Activated T-cell treated with anti-CD3 and anti-CD28 coated beads for 24 hours (primary cell): Measurements from ENCODE around the gene DDO.
"Not testable (repeated sequence)": the region's sequence is repeated elsewhere in the genome, so short reads cannot be mapped to it uniquely, and the experiment has no call there.

Experiments
- DNase-seq: peaks from one replicate; pipeline ENCODE4 v3.0.0-alpha.2; 2020; ENCODE audit warnings: low read depth

DDO gene

GRCh38 chr6:110415086-110415916, at the start of gene DDO:
DDO (minus strand) TSS chr6:110415575; CDS start chr6:110413462, 2,113 bp downstream.
- no peak for DNase-seq

GRCh38 chr6:110462884-110463481, 47.6 kb upstream of the DDO start:
- DNase-seq = no peak

GRCh38 chr6:110461376-110461775, 46.0 kb upstream of the DDO start:
- DNase-seq = no peak

- no peak for DNase-seq
Observed at GRCh38 chr6:110459137-110459536, 43.8 kb upstream of the DDO start.

DNA sequence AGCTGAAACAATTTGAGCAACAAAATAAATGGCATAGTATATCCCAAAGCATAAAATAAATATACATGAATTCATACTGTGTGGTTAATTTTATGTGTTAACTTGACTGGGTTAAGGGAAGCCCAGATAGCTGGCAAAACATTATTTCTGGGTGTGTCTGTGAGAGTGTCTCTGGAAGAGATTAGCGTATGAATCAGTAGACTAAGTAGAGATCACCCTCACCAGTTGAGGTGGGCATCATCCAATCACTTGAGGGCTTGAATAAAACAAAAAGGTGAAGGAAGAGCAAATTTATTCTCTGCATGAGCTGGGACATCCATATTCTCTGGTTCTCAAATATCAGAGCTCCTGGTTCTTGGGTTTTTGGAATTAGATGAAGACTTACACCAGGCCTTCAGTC, 43.1 kb upstream of the DDO start:
- no peak for DNase-seq

DNA sequence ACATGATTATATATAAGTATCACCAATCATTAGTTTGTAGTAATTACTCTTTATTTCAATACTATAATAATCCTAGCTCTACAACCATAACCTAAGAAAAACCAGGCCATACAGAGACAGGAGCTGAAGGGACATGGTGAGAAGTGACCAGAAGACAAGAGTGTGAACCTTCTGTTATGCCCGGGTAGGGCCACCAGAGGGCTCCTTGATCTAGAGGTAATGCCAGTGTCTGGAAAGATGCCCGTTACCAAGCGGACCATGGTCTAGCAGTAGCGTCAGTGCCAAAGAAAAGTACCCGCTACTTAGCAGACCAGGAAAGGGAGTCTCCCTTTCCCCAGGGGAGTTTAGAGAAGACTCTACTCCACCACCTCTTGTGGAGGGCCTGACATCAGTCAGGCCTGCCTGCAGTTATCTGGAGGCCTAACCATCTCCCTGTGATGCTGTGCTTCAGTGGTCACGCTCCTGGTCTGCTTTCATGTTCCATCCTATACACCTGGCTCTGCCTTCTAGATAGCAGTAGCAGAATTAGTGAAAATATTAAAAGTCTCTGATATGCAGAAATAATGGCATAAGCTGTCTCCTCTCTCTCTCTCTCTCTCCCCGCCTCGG, 42.3 kb upstream of the DDO start:
- not testable (repeated sequence) for DNase-seq

- DNase-seq = no peak
Observed at GRCh38 chr6:110456694-110457093, 41.3 kb upstream of the DDO start.

- no peak for DNase-seq
Observed at GRCh38 chr6:110449541-110449895, 34.1 kb upstream of the DDO start.

DNA sequence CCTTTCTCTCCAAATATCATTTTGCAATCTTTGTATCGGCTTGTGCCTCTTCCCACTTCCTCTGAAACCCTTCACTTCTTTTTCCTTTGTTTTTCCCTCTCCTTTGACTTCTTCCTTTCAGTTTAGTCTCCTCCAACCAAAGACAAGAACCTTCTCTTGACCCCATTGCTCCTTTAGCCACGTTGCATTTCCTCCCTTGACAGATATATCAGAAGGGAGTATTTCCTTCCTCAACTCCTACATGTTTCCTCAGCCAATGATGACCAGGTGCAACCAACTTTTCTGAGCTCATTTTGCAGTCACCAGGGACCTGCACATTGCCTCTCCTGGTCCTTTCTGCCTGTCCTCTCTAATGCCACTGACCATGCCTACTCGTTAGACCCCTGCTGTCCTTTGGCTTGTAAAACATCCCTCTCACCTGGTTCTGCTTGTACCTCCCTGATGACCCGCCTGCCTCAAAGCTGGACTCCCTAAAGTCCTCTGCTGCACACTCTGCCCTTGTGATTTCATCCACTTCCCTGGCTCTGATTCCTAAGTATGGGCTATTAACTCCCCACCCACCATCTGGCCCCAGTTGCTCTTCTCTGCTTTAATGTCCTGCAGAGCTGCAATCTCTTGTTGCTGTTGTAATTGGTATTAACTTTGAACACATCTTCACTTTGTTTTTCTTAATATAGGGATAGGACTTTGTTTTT, 33.6 kb upstream of the DDO start:
- DNase-seq = no peak

GRCh38 chr6:110447761-110448160, 32.4 kb upstream of the DDO start:
- no peak for DNase-seq

- no peak for DNase-seq
Observed at GRCh38 chr6:110446405-110446804, 31.0 kb upstream of the DDO start.

DNA sequence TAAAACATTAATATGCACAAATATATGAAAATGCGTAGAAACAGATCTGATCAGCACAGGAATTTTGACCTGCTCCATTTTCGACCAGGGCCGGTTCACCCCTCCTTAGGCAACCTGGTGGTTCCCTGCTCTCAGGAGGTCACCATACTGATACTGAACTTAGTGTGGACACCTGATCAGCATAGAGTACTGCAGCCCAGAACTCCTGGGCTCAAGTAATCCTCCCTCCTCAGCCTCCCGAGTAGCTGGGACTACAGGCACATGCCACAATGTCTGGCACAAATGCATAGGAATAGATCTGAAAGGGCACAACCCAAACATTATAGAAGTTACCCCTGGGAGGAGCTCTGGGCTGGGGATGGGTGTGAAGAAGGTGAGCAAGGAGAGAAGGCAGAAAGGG, 24.7 kb upstream of the DDO start:
- DNase-seq = no peak

- DNase-seq = no peak
Observed at GRCh38 chr6:110439356-110439755, 24.0 kb upstream of the DDO start.

DNA sequence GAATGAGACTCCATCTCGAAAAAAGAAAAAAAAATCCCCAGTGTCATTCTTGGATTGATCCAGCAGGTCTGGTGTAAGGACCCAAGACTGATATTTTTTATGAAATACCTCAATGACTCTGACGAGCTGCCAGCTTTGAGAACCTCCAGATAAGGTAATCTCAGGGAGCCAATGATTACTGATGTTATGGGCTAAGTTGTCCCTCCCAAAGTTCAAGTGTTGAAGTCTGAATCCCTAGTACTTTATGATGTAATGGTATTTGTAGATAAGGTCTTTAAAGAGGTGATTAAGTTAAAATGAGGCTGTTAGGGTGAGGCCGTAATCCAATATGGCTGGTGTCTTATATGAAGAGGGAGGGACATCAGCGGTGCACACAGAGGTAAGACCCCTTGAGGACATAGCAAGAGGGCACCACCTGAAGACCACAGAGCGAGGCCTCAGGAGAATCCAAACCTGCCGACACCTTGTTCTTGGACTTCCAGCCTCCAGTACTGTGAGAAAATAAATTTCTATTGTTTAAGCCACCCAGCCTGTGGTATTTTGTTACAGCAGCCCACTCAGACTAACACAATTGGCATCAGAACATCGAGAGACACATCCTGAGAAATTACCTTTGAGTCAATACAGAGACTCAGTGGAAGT, 19.7 kb upstream of the DDO start:
- DNase-seq = no peak

DNA sequence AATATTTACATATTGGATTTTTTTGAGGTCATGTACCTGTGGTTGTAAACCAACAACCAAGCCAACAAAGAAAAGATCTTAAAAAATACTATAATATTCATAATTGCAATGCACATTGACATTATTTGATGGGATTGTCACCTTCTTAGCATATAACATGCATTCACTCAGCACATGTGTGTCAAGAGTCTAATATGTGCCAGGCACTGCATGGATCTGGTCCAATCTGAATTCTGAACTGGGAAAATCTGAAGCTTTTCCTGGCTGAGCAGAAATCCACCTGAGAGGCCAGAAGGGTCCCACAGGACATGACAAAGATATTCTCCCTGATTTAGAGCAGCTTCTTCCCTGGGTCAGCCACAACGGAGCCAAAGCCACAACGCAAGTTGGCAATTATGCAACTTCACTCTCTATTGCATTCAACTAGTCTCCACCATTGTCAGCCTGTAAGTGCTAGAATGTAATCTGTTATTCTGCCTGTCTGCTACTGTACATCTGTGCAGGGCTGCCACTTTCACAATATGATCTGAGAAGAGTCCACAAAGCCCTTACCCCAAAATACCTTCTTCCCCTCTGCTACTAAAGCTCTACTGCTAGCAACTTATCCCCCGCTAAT, 17.0 kb upstream of the DDO start:
- no peak for DNase-seq

DNA sequence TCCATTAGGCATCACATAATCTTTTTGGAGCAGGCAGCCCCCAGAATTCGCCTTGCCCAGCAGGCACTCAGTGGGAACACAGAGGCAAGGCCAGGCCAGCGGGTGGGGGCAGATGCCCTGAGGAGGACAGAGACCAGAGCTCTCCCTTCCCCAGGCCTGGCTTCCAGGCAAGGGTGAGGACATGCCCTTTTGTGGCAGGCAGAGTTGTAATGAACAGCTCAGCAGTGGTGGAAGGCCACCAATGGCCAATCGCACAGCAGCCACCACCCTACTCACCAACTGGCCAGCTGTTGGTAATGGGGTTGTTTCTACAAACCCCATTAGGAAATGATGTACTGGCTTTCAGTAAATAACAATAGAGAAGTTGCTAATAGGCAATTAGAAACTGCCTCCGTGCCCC, 15.4 kb upstream of the DDO start:
- no peak for DNase-seq

- DNase-seq = no peak
Observed at GRCh38 chr6:110430236-110430635, 14.9 kb upstream of the DDO start.

DNA sequence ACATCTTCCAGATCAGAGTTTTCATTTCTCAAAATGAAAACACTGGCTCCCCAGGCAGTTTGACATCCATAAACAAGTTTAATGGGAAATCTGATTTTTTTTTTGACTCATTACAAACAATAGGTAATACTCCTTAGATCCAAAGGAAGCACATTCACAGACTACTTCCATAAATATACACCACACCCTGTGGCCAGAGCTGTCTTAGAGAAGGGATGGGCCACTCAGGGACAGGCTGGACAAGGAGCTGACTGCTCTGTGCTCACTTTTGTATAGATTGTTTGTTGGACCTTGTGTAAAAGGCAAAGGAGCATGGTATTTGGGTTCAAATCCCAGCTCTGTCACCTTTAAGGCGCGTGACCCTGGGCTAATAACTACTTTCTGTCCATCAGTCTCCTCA, 12.8 kb upstream of the DDO start:
- DNase-seq = no peak

GRCh38 chr6:110425816-110426215, 10.4 kb upstream of the DDO start:
- DNase-seq = no peak

- DNase-seq = no peak
Observed at GRCh38 chr6:110422444-110422822, 7.1 kb upstream of the DDO start.

- no peak for DNase-seq
Observed at GRCh38 chr6:110421749-110422443, 6.5 kb upstream of the DDO start.
